ENCODE results near the gene GABBR1.

GABBR1 gene

DNA sequence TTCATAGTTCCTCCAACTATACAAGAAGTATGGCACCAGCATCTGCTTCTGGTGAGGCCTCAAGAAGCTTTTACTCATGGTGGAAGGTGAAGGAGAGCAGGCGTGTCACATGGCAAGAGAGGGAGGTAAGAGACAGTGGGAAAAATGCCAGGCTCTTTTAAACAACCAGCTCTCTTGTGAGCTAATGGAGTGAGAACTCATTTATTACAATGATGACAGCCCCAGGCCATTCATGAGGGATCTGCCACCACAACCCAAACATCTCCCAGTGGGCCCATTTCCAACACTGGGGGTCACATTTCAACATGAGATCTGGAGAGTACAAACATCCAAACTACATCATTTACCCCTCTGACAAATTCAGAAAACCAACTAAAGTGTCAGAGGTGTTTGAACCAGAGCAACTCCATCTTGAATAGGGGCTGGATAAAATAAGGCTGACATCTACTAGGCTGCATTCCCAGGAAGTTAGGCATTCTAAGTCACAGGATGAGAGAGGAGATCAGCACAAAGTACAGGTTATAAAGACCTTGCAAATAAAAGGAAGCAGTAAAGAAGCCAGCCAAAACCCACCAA, 71.3 kb downstream of the GABBR1 start:
- DNase-seq: no peak

- no peak for DNase-seq
Measured at GRCh38 chr6:29561091-29561490, 71.9 kb downstream of the GABBR1 start.

GRCh38 chr6:29559524-29560287, 73.3 kb downstream of the GABBR1 start, which contains the start of gene UBD:
Gene UBD (minus strand): TSS chr6:29559732. CDS start chr6:29559701, 31 bp downstream.
- DNase-seq: no peak

DNA sequence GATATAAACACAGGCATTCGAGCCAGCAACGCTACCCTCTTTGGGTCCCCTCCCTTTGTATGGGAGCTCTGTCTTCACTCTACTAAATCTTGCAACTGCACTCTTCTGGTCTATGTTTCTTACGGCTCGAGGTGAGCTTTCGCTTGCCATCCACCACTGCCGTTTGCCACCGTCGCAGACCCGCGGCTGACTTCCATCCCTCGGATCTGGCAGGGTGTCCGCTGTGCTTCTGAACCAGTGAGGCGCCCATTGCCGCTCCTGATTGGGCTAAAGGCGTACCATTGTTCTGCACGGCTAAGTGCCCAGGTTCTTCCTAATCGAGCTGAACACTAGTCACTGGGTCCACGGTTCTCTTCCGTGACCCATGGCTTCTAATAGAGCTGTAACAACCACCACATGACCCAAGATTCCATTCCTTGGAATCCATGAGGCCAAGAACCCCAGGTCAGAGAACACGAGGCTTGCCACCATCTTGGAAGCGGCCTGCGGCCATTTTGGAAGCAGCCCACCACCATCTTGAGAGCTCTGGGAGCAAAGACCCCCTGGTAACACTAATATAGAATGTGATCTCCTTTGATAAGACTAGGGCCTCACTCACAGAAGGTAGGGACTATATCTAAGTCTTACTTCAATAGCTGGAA, 74.4 kb downstream of the GABBR1 start:
- no peak for DNase-seq

GRCh38 chr6:29557320-29557719, 75.7 kb downstream of the GABBR1 start:
- no peak for DNase-seq

DNA sequence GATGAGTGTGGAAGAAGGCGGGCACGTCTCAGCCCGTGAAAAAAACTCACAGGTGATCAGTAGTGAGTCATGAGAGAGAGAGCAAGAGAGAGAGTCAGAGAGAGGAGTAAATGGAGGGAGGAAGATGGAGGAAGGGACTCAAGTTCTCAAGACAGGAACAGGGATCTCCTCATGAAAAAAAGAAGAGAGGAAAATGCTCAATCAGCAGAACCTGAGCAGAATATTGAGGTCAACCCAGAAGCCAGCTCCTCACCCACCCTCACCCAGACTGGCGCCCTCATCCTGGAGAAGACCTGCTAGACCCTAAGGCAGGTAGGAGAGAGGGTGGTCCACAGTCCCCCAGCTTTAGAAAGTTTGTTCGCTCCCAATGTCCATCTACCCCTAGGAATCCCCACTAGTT, 78.2 kb downstream of the GABBR1 start:
- DNase-seq: no peak

- no peak for DNase-seq
Measured at GRCh38 chr6:29553268-29554057, 79.5 kb downstream of the GABBR1 start.

GRCh38 chr6:29552512-29553051, 80.4 kb downstream of the GABBR1 start:
- DNase-seq: no peak

DNA sequence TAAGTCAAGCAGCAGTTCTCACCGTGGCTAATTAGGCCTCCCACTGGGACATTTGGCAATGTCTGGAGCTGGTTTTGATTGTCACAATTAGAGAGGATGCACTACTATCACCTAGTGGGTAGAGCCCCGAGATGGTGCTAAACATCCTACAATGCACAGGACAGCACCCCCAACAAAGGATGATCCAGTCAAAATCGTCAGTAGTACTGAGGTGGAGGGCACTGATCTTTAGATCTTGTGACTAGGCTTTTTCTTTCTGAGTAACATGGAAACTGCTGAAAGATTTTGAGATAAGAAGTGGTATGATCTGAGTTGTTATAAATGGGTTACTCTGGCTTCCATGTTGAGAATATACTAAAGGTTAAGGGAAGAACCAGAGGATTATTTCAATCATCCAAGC, 85.4 kb downstream of the GABBR1 start:
- DNase-seq: no peak

- no peak for DNase-seq
Measured at GRCh38 chr6:29537714-29538403, 95.1 kb downstream of the GABBR1 start.

GRCh38 chr6:29532320-29532951, 100.5 kb downstream of the GABBR1 start:
- DNase-seq: no peak

- DNase-seq: no peak
Measured at GRCh38 chr6:29531668-29532067, 101.3 kb downstream of the GABBR1 start.

- no peak for DNase-seq
Measured at GRCh38 chr6:29530671-29531310, 102.2 kb downstream of the GABBR1 start.

- DNase-seq: no peak
Measured at GRCh38 chr6:29529956-29530355, 103.0 kb downstream of the GABBR1 start.

DNA sequence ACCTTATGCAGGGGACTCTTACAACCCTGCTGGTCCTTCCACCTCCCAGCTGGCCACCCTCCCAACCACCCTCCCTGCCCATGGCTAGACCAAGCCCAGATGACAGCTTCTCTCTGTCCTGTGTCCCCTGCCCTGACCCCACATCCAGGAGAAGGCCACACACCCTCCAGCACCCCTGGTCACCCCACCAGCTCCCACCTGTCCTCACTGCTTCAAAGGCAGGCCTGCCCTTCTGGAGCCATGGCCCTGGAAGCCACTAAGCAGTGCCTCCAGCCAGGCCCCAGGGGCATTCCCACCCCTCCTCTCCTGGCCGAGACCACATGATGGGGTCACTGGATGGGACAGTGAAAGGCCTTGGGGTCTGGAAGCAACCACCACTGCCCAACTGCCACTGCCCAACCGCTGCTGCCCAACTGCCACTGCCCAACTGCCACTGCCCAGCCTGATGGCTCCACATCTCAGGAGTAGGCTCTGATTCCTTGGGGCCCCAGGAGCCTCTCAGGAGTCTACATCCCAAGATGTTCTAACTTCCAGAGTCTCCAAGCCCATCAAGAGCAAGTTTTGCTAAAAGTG, 103.9 kb downstream of the GABBR1 start:
- no peak for DNase-seq

GRCh38 chr6:29528300-29528931, 104.6 kb downstream of the GABBR1 start:
- DNase-seq: no peak

DNA sequence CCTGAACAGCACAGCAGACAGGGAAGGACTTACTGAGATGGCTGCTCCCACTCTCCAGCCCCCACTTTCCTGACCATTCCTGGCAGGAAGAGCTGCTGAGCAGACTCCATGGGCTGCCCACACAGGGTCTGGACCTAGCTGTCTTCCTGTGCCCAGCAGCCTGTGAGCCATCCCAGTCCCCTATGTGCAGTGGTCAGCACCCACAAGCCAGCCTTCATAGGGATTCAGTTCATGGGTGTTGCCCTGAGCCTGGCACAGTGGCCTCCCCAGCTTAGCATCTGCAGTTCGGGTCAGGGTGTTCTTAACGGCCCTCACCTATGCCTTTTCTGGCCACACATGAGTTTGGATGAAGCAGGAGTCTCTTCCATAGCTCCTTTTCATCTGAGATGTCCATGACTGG, 105.4 kb downstream of the GABBR1 start:
- DNase-seq: no peak

GRCh38 chr6:29527126-29527525, 105.9 kb downstream of the GABBR1 start:
- DNase-seq: no peak

DNA sequence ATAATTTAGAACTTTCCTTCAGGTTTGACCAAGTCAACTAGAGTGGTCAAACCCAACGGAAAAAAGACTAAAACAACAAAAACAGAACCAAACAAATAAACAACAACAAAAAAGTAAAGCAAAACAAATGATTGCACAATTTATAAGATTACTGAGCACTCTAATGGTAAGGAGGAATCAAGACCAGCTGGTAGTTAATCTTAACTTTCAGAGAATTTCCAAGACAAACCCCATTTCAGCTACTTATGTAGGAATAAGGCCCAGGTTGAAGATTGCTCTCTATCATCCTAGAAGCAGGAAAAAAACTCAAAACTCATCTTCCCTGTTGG, 107.7 kb downstream of the GABBR1 start:
- DNase-seq: no peak

DNA sequence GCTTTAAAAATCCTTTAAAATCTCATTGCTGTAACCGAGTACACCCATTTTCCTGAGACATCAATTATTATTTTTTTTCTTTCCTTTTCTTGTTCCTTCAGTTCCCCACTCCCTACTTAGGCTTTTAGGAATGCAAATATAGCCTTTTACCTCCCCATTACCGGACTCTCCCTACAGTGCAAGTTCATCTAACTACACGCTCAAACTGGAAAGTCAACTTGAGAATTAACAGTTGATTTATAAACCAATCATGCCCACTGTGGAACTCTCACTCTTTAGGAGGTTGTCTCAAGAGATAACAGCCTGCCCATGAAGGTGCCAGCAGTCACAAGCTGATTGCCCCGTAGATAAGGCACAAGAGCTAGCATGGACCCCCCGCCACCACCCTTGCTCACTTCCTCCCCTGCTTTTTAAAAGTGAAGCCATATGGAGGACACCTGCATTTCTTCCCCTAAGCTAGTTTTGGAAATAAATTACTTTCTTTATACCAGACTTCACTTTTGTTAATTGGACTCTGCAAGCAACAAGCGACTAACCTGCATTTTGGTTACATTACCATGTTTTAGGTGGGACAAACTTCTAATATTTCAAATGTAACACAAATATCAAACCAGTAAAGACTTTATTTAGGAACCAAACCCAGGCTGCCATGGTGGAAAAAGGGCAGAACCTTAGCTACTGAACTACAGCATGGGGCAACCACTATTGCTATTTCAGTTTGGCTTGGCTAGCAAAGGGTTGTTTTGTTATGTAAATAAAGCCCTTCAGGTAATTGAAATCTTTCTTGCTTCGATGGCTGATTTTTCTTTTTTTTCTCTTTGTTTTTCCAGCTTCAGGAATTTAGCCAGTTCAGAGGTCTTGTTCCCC, 108.3 kb downstream of the GABBR1 start:
- no peak for DNase-seq
